KG1 (cell line): ENCODE measurements around the gene QPCT.
A peak's percentile ranks its signal among the peaks of the same experiment; 100 is the strongest.

Source experiments
- DNase-seq: peaks from one replicate; lab custom pipeline; 2025; lab: John Stamatoyannopoulos, UW

The QPCT gene

DNA sequence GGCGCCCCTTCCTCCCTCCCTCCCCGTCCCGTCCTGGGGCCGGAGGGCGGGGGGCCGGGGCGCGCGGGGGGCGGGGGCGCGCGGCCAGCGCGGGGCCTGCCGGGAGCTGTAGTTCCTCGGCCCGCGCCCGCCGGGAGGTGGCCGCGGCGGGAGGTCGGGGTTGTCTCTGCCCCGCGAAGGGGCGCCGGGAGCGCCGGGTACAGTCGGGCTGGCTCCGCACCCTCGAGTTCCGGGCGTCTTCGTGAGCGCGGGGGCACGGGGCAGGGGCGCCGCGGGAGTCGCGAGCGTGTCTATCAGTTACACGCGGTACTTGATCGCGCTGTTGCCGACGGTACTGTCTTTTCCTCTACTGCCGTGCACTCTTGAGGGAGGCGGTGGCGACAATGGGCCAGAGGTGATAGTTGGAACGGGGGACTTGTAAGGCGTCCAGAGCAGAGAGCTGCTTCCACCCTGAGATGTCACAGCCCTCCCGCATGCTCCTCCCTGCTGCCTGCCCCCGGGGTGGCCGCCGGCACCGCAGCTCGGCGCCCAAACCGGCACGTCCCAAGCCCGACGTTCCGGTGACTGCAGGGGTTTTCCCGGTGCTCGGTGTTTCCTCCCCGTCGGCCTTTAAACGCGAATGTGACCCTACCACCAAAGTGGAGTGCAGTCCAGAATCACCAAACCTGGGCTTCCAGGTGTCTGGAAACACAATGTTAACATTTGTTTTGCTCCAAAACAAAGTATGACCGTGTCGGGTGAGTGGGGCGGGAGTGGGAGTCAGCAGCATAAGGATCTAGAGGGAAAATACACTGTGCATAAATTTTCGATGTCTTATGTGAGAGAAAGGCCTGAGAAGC is 19.4 kb upstream of the QPCT start, which contains the start of gene PRKD3:
TSS of gene PRKD3 (minus strand) at position 48 of the 839 bp plus-strand sequence. CDS start 8,309 bp downstream, outside the sequence.
- DNase-seq: peak; percentile 66

DNA sequence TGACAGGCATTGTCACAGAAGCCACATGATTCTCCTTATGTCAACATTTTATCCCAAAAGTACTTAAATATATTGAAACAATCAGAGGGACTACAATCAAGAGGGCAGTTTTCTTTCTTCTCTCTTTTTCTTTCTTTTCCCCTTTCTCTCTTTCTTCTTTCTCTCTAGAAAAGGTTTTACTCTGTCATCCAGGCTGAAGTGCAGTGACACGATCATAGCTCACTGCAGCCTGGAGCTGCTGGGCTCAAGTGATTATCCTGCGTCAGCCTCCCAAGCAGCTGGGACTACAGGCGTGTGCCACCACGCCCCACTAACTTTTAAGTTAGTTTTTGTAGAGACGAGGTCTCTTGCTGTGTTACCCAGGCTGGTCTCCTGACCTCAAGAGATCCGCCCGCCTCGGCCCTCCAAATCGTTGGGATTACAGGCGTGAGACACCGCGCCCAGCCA is 18.8 kb upstream of the QPCT start:
- no peak for DNase-seq

- DNase-seq: no peak
Observed at GRCh38 chr2:37326285-37326684, 18.1 kb upstream of the QPCT start.

DNA sequence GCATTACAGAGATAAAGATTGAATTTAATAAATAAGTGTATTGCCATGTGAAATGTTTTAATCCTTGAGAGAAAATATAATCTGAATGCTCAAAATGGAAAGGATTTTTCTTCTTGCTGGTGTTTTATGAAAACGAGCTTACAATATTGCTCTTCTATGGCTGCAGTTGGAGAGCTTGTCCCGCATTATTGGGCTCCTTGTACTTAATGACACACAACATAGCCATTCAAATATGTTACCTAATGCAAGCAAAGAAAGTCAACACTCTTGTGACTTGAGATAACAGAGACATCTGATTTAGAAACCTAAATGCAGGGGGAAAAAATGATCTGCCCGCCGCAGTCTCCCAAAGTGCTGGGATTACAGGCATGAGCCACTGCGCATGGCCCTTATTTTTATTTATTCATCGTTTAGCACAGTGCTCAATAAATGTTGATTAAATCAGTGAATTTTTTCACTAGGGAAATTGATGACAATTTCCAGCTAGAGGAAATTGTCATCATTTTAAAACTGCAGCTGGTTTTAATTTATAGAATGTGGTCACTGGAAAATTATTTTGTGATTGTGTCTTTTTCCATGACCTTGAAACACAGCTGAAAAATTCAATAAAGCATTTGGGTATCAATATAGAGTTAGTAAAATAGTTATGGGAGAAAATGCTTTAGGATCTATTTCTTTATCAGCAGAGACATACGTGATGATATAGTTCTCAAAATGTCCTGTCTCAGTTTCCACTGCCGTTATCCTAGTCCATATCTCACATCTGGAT is 17.4 kb upstream of the QPCT start:
- no peak for DNase-seq

GRCh38 chr2:37330681-37331080 is 13.7 kb upstream of the QPCT start:
- no peak for DNase-seq

DNA sequence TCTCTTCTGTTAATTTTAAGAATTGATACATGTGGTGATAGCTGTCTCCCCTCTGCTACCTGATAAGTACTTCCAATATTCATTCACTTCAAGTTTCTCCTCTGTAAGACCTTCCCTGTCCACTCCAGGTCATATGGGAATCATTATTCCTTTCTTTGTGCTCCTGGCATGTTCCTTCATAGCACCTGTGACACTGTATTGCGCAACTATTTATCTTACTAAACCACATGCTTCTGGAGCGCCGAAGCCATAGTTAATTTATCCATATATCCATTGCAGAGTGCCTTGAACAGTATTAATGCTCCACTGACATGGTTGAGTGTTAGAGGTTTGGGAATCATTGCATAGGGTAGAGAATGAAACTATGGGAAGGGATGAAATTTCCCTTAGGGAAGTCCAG is 11.9 kb upstream of the QPCT start:
- no peak for DNase-seq

- no peak for DNase-seq
Observed at GRCh38 chr2:37333256-37333655, 11.2 kb upstream of the QPCT start.

DNA sequence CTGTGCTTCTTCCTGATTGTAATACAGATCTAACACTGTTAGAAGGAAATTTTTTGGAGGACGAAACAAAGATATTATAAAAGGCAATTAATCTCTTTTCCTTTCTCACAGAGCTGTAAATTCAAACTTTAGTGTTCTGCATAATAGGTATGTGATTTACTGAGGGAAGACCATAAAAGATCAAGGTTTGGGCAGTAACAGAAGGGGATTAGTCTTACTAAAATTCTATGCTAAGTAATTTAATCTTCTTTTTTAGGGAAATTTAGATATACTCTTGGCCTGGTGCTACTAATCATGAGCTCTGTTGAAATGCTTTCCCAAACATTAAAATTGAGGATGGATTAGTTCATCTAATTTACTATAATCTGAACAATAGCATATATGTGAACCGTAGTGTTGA is 8.8 kb upstream of the QPCT start:
- DNase-seq: no peak

DNA sequence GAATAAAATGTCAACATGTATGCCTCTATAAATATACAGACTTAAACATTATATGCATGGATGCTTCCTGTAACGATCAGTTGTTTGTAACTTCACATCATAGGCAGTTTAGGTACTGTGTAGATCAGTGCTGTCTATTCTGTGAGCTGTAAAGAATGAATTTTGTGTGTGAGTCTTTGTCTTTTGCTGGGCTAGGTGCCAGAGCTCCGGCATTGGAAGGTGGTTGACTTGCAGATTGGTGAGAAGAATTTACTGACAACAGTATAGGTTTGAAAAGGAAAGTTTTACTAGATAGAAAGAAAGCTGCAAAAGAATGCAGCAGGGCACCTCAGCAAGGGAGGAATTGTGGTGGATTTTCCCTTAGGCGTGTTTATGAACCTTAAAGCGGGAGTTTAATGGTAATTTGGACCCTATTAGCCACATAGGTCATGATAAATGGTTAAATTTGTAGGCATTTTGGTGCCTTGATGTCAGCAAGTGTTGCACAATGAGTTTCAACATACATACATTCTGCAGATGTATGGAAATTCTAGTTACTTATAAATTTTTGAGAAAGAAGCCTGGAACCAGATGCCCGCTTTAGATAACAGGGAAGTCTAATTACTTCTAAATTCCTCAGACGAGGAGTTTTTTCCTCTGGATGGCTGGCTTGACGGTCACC is 6.7 kb upstream of the QPCT start:
- DNase-seq: no peak

- DNase-seq: no peak
Observed at GRCh38 chr2:37338933-37339332, 5.5 kb upstream of the QPCT start.

- no peak for DNase-seq
Observed at GRCh38 chr2:37340637-37341036, 3.8 kb upstream of the QPCT start.

GRCh38 chr2:37342591-37343220 is 1.7 kb upstream of the QPCT start:
- DNase-seq: no peak

DNA sequence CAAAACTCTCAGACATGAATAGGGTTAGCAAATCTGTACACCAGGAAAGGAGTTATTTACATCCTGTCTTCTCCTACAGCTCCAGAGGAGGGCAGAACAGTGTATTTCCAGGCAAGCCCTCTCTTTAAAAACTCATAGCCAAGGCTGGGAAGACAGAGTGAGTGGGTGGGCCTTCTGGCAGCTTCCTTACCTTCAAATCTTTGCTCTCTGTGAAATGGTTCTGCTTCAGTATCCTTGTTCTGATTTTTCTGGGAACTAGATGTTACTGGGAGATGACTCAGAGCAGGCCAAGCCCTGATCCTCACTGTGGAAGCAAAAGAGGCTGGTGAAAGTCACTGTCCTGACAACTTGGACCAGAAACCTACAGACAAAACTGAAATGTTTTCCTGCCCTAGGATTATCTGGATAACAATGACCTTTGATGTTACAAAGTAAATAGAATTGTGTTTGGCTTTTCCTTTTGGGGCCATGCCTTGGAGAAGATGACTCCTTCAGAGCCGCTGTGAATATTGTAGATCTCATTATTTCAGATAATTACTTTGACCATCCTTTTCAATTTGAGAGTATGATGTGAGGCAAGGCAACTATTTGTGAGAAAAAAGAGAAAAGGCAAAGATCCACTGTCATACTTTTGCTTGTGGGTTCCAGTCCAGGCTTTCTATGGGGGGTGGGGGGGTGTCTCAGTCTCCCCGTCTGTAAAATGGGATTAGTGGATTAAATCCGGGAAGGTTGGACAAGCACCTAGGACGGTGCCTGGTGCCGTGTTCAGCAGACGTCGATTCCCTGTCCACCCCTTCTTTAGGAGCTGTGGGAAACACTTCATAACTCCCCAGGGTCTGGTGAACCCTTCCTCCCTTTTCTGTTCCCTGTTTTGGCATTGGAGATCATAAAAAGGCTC is 644 bp upstream of the QPCT start:
- DNase-seq: no peak

GRCh38 chr2:37348155-37348554 is 3.7 kb downstream of the QPCT start:
- no peak for DNase-seq

GRCh38 chr2:37349231-37349860 is 4.9 kb downstream of the QPCT start:
- DNase-seq: no peak

DNA sequence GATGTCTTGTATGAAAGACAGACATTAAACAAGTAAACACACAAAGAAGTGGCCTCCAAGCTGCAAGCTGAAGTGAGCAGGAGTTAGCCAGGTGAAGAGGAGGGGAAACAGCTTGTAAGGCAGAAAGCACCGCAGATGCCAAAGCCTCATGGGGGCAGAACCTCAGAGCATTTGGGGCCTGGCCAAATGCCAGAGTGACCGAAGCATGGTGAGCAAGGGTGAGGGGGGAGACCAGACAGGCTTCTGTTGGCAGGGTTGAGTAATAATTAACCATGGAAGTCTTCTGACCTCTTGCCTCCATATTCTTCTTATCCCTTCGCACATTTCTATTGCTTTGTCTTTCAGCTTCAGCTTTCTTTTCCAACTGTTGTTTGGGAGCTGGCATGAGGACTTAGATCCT is 5.6 kb downstream of the QPCT start:
- DNase-seq: peak; percentile 40

GRCh38 chr2:37354531-37354930 is 10.1 kb downstream of the QPCT start:
- no peak for DNase-seq

- no peak for DNase-seq
Observed at GRCh38 chr2:37355735-37356134, 11.3 kb downstream of the QPCT start.

- no peak for DNase-seq
Observed at GRCh38 chr2:37356299-37356698, 11.9 kb downstream of the QPCT start.

- DNase-seq: no peak
Observed at GRCh38 chr2:37357069-37357468, 12.6 kb downstream of the QPCT start.

GRCh38 chr2:37357530-37357929 is 13.1 kb downstream of the QPCT start:
- no peak for DNase-seq
